SK-N-SH (cell line): ENCODE measurements around the gene VCP. TPM values are rescaled to one million over a fixed set of nuclear protein-coding genes. Genes with fewer than 3 reads are reported as not detected.

ENCODE experiments used
- CTCF ChIA-PET: fragments of 300-600, 350-600 bp; formaldehyde crosslinking; extraction: SDS; loops from one replicate; lab custom pipeline; 2021; lab: Yijun Ruan, JAX
- POLR2A ChIA-PET: fragments of 350-600 bp; sonication (Branson Sonifier 250); formaldehyde crosslinking; extraction: SDS; loops from one replicate; lab custom pipeline; 2020; ENCODE audit warnings: antibody characterized with exemption, inconsistent platforms; lab: Yijun Ruan, JAX
- DNase-seq: peaks from one replicate; pipeline ENCODE4 v3.0.0; 2012
- H2AFZ ChIP-seq: fragments of 200-600 bp; sonication (generic); 2 replicates; pipeline ENCODE4 v1.8.1; 2016; ENCODE audit warnings: antibody characterized with exemption, mild to moderate bottlenecking, low read depth
- H3F3A ChIP-seq: fragments of 200-600 bp; sonication (generic); replicated peaks from 2 replicates; pipeline ENCODE3; 2016; ENCODE audit warnings: antibody characterized with exemption, mild to moderate bottlenecking; ENCODE audit not compliant: insufficient read depth
- H3K27ac ChIP-seq, 2 experiments: fragments of 200-500 bp in 1 of 2; fragments of 200-600 bp in 1 of 2; sonication (Bioruptor generic) in 1 of 2; sonication (generic), shearing (Covaris generic) in 1 of 2; 2 replicates each; pipeline versions ENCODE4 v1.5.1 to v1.6.1; 2014 to 2016; ENCODE audit warnings: low read depth in 2 of 2, inconsistent platforms in 1 of 2, low read length in 1 of 2, mild to moderate bottlenecking in 1 of 2, mixed read lengths in 1 of 2
- H3K27me3 ChIP-seq: fragments of 200-600 bp; sonication (generic), shearing (Covaris generic); 2 replicates; pipeline ENCODE4 v1.6.1; 2016; ENCODE audit warnings: mixed run types; ENCODE audit not compliant: insufficient read depth
- H3K36me3 ChIP-seq, 2 experiments: fragments of 200-500 bp in 1 of 2; fragments of 200-600 bp in 1 of 2; sonication (Bioruptor generic) in 1 of 2; sonication (generic) in 1 of 2; replicated peaks in 1 of 2; 2 replicates each; pipeline versions ENCODE3 to v1.5.1; 2014 to 2016; ENCODE audit warnings: low read length in 1 of 2, mild to moderate bottlenecking in 1 of 2; ENCODE audit not compliant: insufficient read depth in 2 of 2, control insufficient read depth in 1 of 2
- H3K4me1 ChIP-seq, 2 experiments: fragments of 200-500 bp in 1 of 2; fragments of 200-600 bp in 1 of 2; sonication (Bioruptor generic) in 1 of 2; sonication (generic), shearing (Covaris generic) in 1 of 2; 2 replicates each; pipeline versions ENCODE4 v1.5.1 to v1.6.1; 2014 to 2016; ENCODE audit warnings: low read depth in 1 of 2, low read length in 1 of 2, mixed run types in 1 of 2; ENCODE audit not compliant: insufficient read depth in 2 of 2, control insufficient read depth in 1 of 2
- H3K4me2 ChIP-seq: fragments of 200-600 bp; sonication (generic), shearing (Covaris generic); 2 replicates; pipeline ENCODE4 v1.6.1; 2017; ENCODE audit warnings: mixed run types
- H3K4me3 ChIP-seq, 2 experiments: fragments of 200-500 bp in 1 of 2; fragments of 200-600 bp in 1 of 2; sonication (Bioruptor generic) in 1 of 2; sonication (generic), shearing (Covaris generic) in 1 of 2; 2 replicates each; pipeline versions ENCODE4 v1.5.1 to v1.8.1; 2014 to 2016; ENCODE audit warnings: low read depth in 2 of 2, inconsistent platforms in 1 of 2, low read length in 1 of 2, mild to moderate bottlenecking in 1 of 2, mixed read lengths in 1 of 2, moderate library complexity in 1 of 2
- H3K79me2 ChIP-seq: fragments of 200-600 bp; sonication (generic); 2 replicates; pipeline ENCODE4 v1.8.1; 2017; ENCODE audit warnings: mild to moderate bottlenecking; ENCODE audit not compliant: insufficient read depth
- H3K9ac ChIP-seq: fragments of 200-600 bp; sonication (generic); 2 replicates; pipeline ENCODE4 v1.6.1; 2017; ENCODE audit warnings: mixed run types
- H3K9me2 ChIP-seq: fragments of 200-600 bp; sonication (generic); 2 replicates; pipeline ENCODE4 v1.6.1; 2017; ENCODE audit warnings: mixed run types
- H3K9me3 ChIP-seq: fragments of 200-600 bp; sonication (generic); 2 replicates; pipeline ENCODE4 v1.6.1; 2017; ENCODE audit warnings: mixed run types, mild to moderate bottlenecking, moderate library complexity
- H4K20me1 ChIP-seq: fragments of 200-600 bp; sonication (generic); 2 replicates; pipeline ENCODE4 v1.6.1; 2017; ENCODE audit warnings: mild to moderate bottlenecking, mixed run types; ENCODE audit not compliant: insufficient read depth
- CHD2 ChIP-seq: fragments of 150-350 bp; IDR thresholded peaks from 2 replicates; pipeline ENCODE4 v1.6.1; 2018; ENCODE audit warnings: low read length; ENCODE audit not compliant: partially characterized antibody
- ELF1 ChIP-seq: IDR thresholded peaks from 2 replicates; pipeline ENCODE4 v1.4.0; 2012
- EP300 ChIP-seq, 2 experiments: IDR thresholded peaks; 2 replicates each; pipeline versions ENCODE4 v1.4.0 to v1.6.1; 2012; ENCODE audit warnings: borderline replicate concordance in 1 of 2, low read depth in 1 of 2, low read length in 1 of 2
- EZH2phosphoT487 ChIP-seq: fragments of 200-600 bp; sonication (generic); IDR thresholded peaks from 2 replicates; pipeline ENCODE4 v1.6.1; 2017; ENCODE audit warnings: low read depth, mixed run types, mild to moderate bottlenecking, antibody characterized with exemption, moderate library complexity, borderline replicate concordance
- FOXM1 ChIP-seq: IDR thresholded peaks from 2 replicates; pipeline ENCODE4 v1.4.0; 2012; ENCODE audit warnings: low read depth, mild to moderate bottlenecking
- GABPA ChIP-seq: IDR thresholded peaks from 2 replicates; pipeline ENCODE4 v1.4.0; 2012; ENCODE audit warnings: low read depth, mild to moderate bottlenecking
- IRF3 ChIP-seq: fragments of 150-350 bp; IDR thresholded peaks from 2 replicates; pipeline ENCODE4 v1.6.1; 2016; ENCODE audit warnings: mild to moderate bottlenecking, low read depth, low read length
- MAX ChIP-seq: IDR thresholded peaks from 2 replicates; pipeline ENCODE4 v1.4.0; 2012; ENCODE audit warnings: low read depth
- MEF2A ChIP-seq: IDR thresholded peaks from 2 replicates; pipeline ENCODE4 v1.4.0; 2012; ENCODE audit warnings: low read depth, borderline replicate concordance
- MXI1 ChIP-seq: IDR thresholded peaks from 2 replicates; pipeline ENCODE4 v1.6.1; 2012; ENCODE audit warnings: mild to moderate bottlenecking, low read depth, low read length, improper control_type of control experiment
- PBX3 ChIP-seq: IDR thresholded peaks from 2 replicates; pipeline ENCODE4; 2012
- POLR2AphosphoS5 ChIP-seq: IDR thresholded peaks from 2 replicates; pipeline ENCODE4 v1.6.1; 2012; ENCODE audit warnings: low read depth, low read length
- RFX5 ChIP-seq: IDR thresholded peaks from 2 replicates; pipeline ENCODE4 v1.6.1; 2012; ENCODE audit warnings: mild to moderate bottlenecking, improper control_type of control experiment, low read length
- SIN3A ChIP-seq: IDR thresholded peaks from 2 replicates; pipeline ENCODE4 v1.6.1; 2012; ENCODE audit warnings: low read depth, mild to moderate bottlenecking, low read length, moderate library complexity, borderline replicate concordance
- TAF1 ChIP-seq: IDR thresholded peaks from 2 replicates; pipeline ENCODE4 v1.6.1; 2012; ENCODE audit warnings: low read depth, mild to moderate bottlenecking, low read length, moderate library complexity, borderline replicate concordance
- USF1 ChIP-seq: IDR thresholded peaks from 2 replicates; pipeline ENCODE4 v1.4.0; 2012; ENCODE audit warnings: low read depth, borderline replicate concordance
- USF2 ChIP-seq: fragments of 150-350 bp; IDR thresholded peaks from 2 replicates; pipeline ENCODE4 v1.6.1; 2017; ENCODE audit warnings: antibody characterized with exemption, low read length, low read depth, borderline replicate concordance
- YY1 ChIP-seq: IDR thresholded peaks from 2 replicates; pipeline ENCODE4 v1.4.0; 2012; ENCODE audit warnings: low read depth, mild to moderate bottlenecking
- ZBTB33 ChIP-seq: IDR thresholded peaks from 2 replicates; pipeline ENCODE4 v1.4.0; 2012; ENCODE audit warnings: low read depth, borderline replicate concordance
- WGBS: methylation state at CpG from one replicate; pipeline ENCODE4 v1.1.6; 2017; ENCODE audit warnings: low lambda C conversion rate; 5-methylcytosine and 5-hydroxymethylcytosine counted together
- polyA plus RNA-seq, 3 experiments: library from polyadenylated mRNA; depleted of rRNA; stranded (reverse); fragments of >200 nt; gene quantifications; 2 replicates each; pipeline ENCODE4 v1.2.3, GENCODE V29; 2012

Gene VCP
- polyA plus RNA-seq (2012; rRNA removed): 238 and 280 TPM in 2 replicates
- 165 and 205 TPM in 2 replicates for polyA plus RNA-seq (2012; cell fraction: cytosol; rRNA removed)
- polyA plus RNA-seq (2012; cell fraction: nucleus; rRNA removed): 474 and 586 TPM in 2 replicates

- Histone ChIP-seq H4K20me1 (peaks cover 47% of the 10 kb centered on the region), H3K4me2 (peak within 1 kb of the TSS; percentile 95), H3K79me2 (peaks cover 54% of the 10 kb centered on the region), H3K27me3 (no peaks in the 10 kb centered on the region), H3F3A (peaks cover 24% of the 10 kb centered on the region), H3K4me3 (peak within 1 kb of the TSS; percentile 89 to 97), H3K9me3 (no peaks in the 10 kb centered on the region), H3K9ac (peak within 1 kb of the TSS; percentile 100), H2AFZ (peak within 1 kb of the TSS; percentile 81), H3K27ac (peak within 1 kb of the TSS; percentile 97 to 100), H3K4me1 (peaks cover 21 to 22% of the 10 kb centered on the region in 2 experiments), H3K9me2 (no peaks in the 10 kb centered on the region), H3K36me3 (peaks cover 23 to 42% of the 10 kb centered on the region in 2 experiments)
- TF ChIP-seq IRF3: peak; percentile 67
- TF ChIP-seq PBX3: peak; percentile 89
- TF ChIP-seq USF2: no peak
- peak; percentile 86 for TF ChIP-seq TAF1
- TF ChIP-seq YY1: no peak
- peak in 1 of 2 experiments; percentile 87; a peak in 2 of 4 replicates for TF ChIP-seq EP300 (IDR thresholded peaks at IDR 0.05; ENCODE audit: borderline replicate concordance in 1 of 2, low read depth in 1 of 2, low read length in 1 of 2)
- peak; percentile 37; the same call in 1 of the 2 replicates for TF ChIP-seq MXI1
- TF ChIP-seq CHD2: peak; percentile 95
- TF ChIP-seq EZH2phosphoT487: no peak
- no peak for TF ChIP-seq ZBTB33
- TF ChIP-seq FOXM1: no peak
- TF ChIP-seq SIN3A: peak; percentile 59; the same call in 1 of the 2 replicates
- TF ChIP-seq MEF2A: no peak
- TF ChIP-seq POLR2AphosphoS5: peak; percentile 92
- peak; percentile 49 for TF ChIP-seq GABPA
- TF ChIP-seq USF1: no peak
- peak; percentile 100 for TF ChIP-seq RFX5
- peak; percentile 65; the same call in 1 of the 2 replicates for TF ChIP-seq ELF1
- TF ChIP-seq MAX: peak; percentile 36; the same call in 1 of the 2 replicates
- DNase-seq: peak; percentile 96
- POLR2A ChIA-PET: interaction anchor here (0.8 to 2.6 kb wide), 13 partner anchors 7 to 173 kb away, joined by 3 to 16 read pairs (median 5); partner anchors contain the start of genes DNAJB5, FANCG, PIGO and STOML2
- 15% methylated on average over 25 of the region's 54 CpGs for WGBS
- CTCF ChIA-PET: interaction anchor here (1.0 to 3.2 kb wide), 7 partner anchors 8 to 80 kb away, joined by 3 to 19 read pairs (median 4); partner anchors contain the start of genes FANCG and PIGO
These were observed at the start of gene VCP for GRCh38 chr9:35072461-35073278. Gene VCP (minus strand): TSS chr9:35072625. CDS start chr9:35072353, 272 bp downstream.
